ENCODE measurements around the gene TP73. TPM values are rescaled to one million over a fixed set of nuclear protein-coding genes. Genes with fewer than 3 reads are reported as not detected.

Gene TP73
- total RNA-seq, 2 experiments from 2014 or later: 0.62 to 1.1 TPM

DNA sequence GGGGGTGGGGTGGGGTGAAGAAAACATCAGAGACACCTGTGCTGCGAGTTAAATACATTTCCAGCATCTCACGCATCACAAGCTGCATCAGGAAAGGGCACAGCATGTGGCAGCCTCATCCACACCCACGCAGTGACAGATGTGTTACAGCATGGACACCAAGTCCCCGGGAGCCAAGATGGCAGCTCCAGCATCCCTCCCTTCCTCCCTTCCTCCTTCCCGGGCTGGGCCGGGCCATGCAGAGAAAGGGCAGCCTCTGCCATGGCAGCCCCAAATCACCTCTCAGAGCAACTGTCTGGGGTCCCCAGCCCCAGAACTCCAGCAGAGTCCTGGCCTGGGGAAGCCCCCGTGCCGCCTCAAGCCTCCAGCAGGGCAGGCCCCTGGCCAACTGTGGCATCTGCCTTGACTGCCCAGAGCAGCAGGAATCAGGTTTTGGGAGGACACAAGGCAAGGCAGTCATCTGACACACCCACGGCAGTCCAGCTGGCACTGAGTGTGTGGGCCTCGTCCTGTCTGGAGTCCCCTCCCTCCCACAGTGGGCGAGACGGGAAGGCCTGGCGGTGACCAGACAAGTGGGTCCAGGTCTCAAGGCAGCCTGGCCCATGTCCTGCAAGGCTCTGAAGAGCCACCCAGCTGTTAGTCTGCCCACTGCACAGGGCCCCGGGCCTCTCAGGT lies 126.4 kb downstream of the TP73 start:
- H3K27ac Mint-ChIP-seq: no peak overlapping the region
- no peaks in the 10 kb centered on the region for H3K9me3 Mint-ChIP-seq
- H3K4me1 Mint-ChIP-seq: peaks cover 2% of the 10 kb centered on the region
- H3K36me3 Mint-ChIP-seq: peaks cover 7% of the 10 kb centered on the region
- no peak for DNase-seq
- no peak overlapping the region for H3K4me3 Mint-ChIP-seq
- POLR2A ChIA-PET: no interaction called here
- no peaks in the 10 kb centered on the region for H3K27me3 Mint-ChIP-seq
- ATAC-seq (ENCODE audit: low read depth): no peak

DNA sequence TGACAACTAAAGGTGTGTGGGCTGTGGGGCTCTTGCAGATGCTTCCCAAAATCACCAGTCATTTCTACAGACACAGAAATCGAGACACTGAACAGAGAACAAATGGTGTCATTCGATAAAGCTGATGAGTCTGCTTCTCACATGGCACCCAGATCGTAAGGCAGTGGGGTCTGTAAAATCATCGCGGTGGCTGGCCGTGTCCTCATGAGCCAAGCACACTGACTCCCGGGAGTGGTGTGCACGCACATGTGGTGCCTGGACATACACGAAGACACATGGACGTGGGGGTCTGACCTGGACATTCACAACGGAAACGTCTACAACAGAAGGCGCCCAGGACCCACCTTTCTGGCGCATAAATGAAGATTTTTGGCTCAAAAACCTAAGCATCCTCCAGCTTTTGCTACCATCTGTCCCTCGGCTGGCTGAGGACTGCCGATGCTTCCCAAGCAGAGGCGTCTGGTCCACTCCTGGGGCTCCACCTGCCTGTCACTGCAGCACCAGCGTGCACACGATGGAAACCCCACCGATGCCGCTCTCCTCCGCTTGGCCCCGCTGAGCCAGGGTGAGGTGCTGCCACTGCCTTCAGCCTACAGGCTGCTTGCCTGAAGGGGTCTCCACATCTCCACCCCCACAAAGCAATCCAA lies 127.1 kb downstream of the TP73 start:
- peaks cover 10% of the 10 kb centered on the region for H3K36me3 Mint-ChIP-seq
- no peak overlapping the region for H3K4me3 Mint-ChIP-seq
- no peaks in the 10 kb centered on the region for H3K27me3 Mint-ChIP-seq
- no peak overlapping the region for H3K27ac Mint-ChIP-seq
- peaks cover 2% of the 10 kb centered on the region for H3K4me1 Mint-ChIP-seq
- no peaks in the 10 kb centered on the region for H3K9me3 Mint-ChIP-seq
- ATAC-seq (ENCODE audit: low read depth) (no peak), DNase-seq (no peak)
- POLR2A ChIA-PET: no interaction called here

DNA sequence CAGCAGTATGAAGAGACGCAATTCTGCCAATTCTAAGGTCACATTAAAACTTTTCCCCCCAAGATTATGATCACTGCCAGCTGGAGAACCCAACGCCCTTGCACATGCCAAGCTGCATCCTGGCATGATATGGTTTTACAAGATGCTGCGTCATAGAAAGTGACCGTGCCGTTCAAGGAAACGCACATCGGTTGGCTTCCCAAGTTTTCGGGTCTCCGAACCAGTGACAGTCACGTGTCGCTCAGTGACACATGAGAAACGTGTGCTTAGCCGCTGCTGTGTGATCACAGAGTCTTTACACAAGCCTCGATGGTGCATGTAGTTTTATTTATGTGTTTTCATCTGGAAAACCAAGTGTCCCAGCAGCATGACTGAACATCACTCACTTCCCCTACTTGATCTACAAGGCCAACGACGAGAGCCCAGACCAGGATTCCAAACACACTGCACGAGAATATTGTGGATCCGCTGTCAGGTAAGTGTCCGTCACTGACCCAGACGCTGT lies 127.6 kb downstream of the TP73 start:
- Mint-ChIP-seq H3K9me3 (no peaks in the 10 kb centered on the region), H3K27ac (no peak overlapping the region), H3K27me3 (no peaks in the 10 kb centered on the region), H3K4me3 (no peak overlapping the region), H3K36me3 (peaks cover 10% of the 10 kb centered on the region), H3K4me1 (peaks cover 2% of the 10 kb centered on the region)
- POLR2A ChIA-PET: no interaction called here
- ATAC-seq (ENCODE audit: low read depth) (no peak), DNase-seq (no peak)

DNA sequence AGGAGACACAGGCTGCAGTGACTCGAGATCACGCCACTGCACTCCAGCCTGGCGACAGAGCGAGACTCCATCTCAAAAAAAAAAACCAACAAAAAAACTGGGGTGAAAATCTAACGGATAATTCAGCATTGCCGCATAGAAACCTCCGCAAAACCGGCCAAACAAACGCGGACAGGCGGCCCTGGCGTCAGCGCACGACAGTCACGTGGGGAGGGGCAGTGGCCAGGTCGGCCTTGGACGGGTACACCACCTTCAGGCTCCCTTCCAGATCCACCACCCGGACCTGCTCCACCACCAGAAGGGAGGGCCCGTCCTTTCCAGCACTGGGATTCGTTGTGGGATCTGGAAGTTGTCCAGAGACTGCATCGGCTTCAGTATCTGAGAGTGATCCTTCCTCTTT lies 128.6 kb downstream of the TP73 start:
- no peaks in the 10 kb centered on the region for H3K27me3 Mint-ChIP-seq

DNA sequence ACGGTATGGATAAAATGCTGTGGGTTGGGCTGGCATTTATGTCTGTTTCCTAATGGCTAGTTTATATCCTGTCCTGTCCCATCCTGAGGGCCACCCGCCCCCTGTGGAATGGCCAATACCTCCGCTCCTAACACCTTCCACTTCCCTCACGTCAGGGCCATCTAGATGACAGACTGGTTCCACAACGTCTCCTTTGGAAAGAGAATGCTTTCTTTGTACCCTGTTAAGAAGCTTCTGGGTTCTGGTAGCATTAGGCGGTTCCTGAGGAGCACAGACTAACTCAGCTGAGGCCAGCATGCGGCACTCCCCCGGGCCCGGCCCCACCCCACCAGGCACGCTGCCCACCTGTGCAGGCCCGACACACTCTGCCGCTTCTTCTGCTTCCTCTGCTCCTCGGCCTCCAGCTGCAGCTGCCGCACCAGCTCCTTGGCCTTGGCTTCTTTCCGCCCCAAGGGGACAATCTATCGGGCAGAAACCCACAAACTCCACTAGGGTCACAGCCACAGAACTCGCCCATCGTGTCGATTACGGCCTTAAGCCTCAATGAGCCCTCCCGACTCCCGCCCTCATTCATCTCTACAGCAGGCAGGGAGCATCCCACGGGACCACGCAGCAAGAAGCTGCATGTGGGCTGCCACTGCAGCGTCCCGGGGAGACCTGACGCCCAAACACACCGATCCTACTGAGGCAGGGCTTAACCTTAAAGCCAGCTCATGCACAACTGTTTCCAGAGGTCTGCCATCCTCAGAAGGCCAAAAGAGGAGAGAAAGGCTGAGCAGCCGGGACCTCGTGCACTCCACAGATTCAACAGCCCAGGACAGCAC lies 131.5 kb downstream of the TP73 start:
- H3K9me3 Mint-ChIP-seq: no peaks in the 10 kb centered on the region
- H3K36me3 Mint-ChIP-seq: peaks cover 16% of the 10 kb centered on the region
- H3K4me3 Mint-ChIP-seq: no peak overlapping the region
- POLR2A ChIA-PET: interaction anchor here (2.5 kb wide), 1 partner anchor 12 kb away, joined by 5 read pairs; the partner anchor contains the start of gene LRRC47
- no peak for DNase-seq
- H3K27ac Mint-ChIP-seq: no peak overlapping the region
- peaks cover 2% of the 10 kb centered on the region for H3K4me1 Mint-ChIP-seq
- no peak for ATAC-seq (ENCODE audit: low read depth)
- peaks cover 1% of the 10 kb centered on the region for H3K27me3 Mint-ChIP-seq

More for the DNA sequence above, 128.6 kb downstream of the TP73 start:
- Mint-ChIP-seq H3K36me3 (peaks cover 14% of the 10 kb centered on the region), H3K27ac (no peak overlapping the region), H3K4me3 (no peak overlapping the region), H3K9me3 (no peaks in the 10 kb centered on the region), H3K4me1 (no peaks in the 10 kb centered on the region)
- POLR2A ChIA-PET: no interaction called here
- DNase-seq (no peak), ATAC-seq (ENCODE audit: low read depth) (no peak)

DNA sequence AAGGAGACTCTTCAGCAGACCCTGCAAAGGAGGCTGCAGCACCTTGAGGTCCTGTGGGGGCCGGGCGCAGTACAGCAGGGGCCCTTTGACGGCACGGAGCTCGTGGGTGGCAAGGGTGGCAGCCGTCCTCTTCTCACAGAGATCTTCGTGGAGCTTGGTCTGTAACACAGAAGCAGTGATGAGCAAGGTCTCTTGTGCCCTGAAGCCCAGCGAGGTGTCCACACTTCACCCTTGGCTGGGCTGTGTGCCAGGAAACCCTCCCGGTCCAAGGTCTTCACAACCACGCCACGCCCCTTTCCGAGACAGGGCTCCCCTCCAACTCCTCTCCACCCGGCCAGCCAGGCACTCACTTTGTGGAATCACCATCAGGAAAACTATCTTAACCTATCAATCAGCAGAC lies 132.7 kb downstream of the TP73 start:
- H3K4me1 Mint-ChIP-seq: peaks cover 5% of the 10 kb centered on the region
- no peak overlapping the region for H3K4me3 Mint-ChIP-seq
- peaks cover 13% of the 10 kb centered on the region for H3K36me3 Mint-ChIP-seq
- DNase-seq (no peak), ATAC-seq (ENCODE audit: low read depth) (no peak)
- POLR2A ChIA-PET: interaction anchor here (0.7 kb wide), 1 partner anchor 11 kb away, joined by 4 read pairs; the partner anchor contains the start of gene LRRC47
- no peak overlapping the region for H3K27ac Mint-ChIP-seq
- H3K9me3 Mint-ChIP-seq: no peaks in the 10 kb centered on the region
- peaks cover 1% of the 10 kb centered on the region for H3K27me3 Mint-ChIP-seq

DNA sequence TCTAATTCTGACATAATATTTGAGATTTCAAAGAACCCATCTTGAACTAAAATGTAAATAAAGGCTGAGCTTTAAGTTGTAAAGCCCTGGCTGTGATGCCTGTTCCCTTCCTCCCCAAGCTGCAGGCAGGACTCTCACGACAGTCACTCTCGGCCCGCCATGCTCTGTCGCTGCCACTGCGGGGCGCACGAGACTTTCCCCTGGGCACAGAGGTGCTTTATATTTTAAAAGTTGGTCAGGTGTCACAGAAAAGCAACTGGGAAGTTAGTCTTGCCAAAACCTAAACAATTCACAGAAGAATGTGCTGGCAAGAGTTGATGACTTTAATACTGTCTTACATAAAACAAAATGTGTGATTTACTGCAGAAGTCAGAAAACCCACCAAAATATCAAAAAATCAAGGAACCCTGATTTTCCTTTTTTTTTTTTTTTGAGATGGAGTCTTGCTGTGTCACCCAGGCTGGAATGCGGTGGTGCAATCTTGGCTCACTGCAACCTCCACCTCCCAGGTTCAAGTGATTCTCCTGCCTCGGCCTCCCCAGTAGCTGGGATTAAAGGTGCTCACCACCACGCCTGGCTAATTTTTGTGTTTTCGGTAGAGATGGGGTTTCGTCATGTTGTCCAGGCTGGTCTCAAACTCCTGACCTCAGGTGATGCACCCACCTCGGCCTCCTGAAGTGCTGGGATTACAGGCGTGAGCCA lies 133.3 kb downstream of the TP73 start:
- Mint-ChIP-seq H3K4me3 (no peak overlapping the region), H3K9me3 (no peaks in the 10 kb centered on the region), H3K27ac (no peak overlapping the region), H3K4me1 (peaks cover 5% of the 10 kb centered on the region), H3K27me3 (peaks cover 1% of the 10 kb centered on the region), H3K36me3 (peaks cover 9% of the 10 kb centered on the region)
- ATAC-seq (ENCODE audit: low read depth) (no peak), DNase-seq (no peak)
- POLR2A ChIA-PET: interaction anchor here (0.7 kb wide), 1 partner anchor 11 kb away, joined by 4 read pairs; the partner anchor contains the start of gene LRRC47

Other genes starting within 250 kb of the TP73 start
- gene ARHGEF16, start 197.9 kb upstream of the TP73 start, total RNA-seq: not detected
- gene MEGF6, start 41.0 kb upstream of the TP73 start, total RNA-seq: 10 to 100 TPM; 56.6 TPM
- 10 to 100 TPM; 23.8 to 29.4 TPM for gene TPRG1L, start 27.5 kb upstream of the TP73 start, total RNA-seq
- 10 to 100 TPM; 40.2 to 41.6 TPM for gene WRAP73, start 2.4 kb upstream of the TP73 start, total RNA-seq
- gene CCDC27, start 99.9 kb downstream of the TP73 start, total RNA-seq: not detected
- gene SMIM1, start 120.2 kb downstream of the TP73 start, total RNA-seq: 1 to 10 TPM in 1 of 2 experiments, under 1 TPM in 1; 0.94 to 2.1 TPM
- 10 to 100 TPM; 32.0 to 40.6 TPM for gene LRRC47, start 144.0 kb downstream of the TP73 start, total RNA-seq
- 10 to 100 TPM; 44.6 to 46.9 TPM for gene CEP104, start 204.7 kb downstream of the TP73 start, total RNA-seq
- 10 to 100 TPM; 14.3 to 15.8 TPM for gene DFFB, start 205.0 kb downstream of the TP73 start, total RNA-seq
- 10 to 100 TPM; 31.1 to 34.4 TPM for gene C1orf174, start 247.8 kb downstream of the TP73 start, total RNA-seq